AG09309 (cell line): ENCODE data around the gene TTC16.

ENCODE experiments used
- DNase-seq: peaks from one replicate; pipeline ENCODE4 v3.0.0-alpha.2; 2010; ENCODE audit warnings: low read depth
- H3K4me3 ChIP-seq: 2 replicates; pipeline ENCODE4 v1.5.1; 2011; ENCODE audit warnings: mild to moderate bottlenecking, low read depth, low read length, moderate library complexity; ENCODE audit not compliant: control insufficient read depth
- TF ChIP-seq, protein P1 (sequence below): IDR thresholded peaks from 2 replicates; pipeline ENCODE4 v1.5.1; 2011; ENCODE audit warnings: mild to moderate bottlenecking, low read depth, low read length, inconsistent platforms; ENCODE audit not compliant: insufficient read depth, control insufficient read depth; ENCODE audit errors: missing control alignments

TTC16 gene

DNA sequence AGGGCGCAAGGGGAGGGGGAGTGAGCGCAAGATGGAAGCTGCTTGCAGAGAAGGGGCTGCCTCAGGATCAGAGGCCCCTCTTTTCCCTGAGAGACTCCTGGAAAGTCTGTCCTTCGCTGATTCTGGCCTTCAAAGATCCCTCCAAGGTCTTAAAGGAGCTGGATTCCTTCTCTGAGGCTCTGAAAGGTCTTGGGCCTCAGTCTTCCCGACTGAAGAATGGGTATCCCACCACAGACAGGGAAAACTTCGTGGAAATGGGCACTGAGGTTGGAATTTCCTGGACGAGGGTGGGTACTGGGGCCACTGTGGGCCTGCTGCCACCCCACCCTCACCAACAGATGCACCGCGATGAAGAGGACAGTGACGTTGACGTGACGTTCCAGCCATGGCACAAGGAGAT is 3.5 kb upstream of the TTC16 start:
- DNase-seq: no peak
- H3K4me3 ChIP-seq: no peak overlapping the region
- TF ChIP-seq, protein P1, sequence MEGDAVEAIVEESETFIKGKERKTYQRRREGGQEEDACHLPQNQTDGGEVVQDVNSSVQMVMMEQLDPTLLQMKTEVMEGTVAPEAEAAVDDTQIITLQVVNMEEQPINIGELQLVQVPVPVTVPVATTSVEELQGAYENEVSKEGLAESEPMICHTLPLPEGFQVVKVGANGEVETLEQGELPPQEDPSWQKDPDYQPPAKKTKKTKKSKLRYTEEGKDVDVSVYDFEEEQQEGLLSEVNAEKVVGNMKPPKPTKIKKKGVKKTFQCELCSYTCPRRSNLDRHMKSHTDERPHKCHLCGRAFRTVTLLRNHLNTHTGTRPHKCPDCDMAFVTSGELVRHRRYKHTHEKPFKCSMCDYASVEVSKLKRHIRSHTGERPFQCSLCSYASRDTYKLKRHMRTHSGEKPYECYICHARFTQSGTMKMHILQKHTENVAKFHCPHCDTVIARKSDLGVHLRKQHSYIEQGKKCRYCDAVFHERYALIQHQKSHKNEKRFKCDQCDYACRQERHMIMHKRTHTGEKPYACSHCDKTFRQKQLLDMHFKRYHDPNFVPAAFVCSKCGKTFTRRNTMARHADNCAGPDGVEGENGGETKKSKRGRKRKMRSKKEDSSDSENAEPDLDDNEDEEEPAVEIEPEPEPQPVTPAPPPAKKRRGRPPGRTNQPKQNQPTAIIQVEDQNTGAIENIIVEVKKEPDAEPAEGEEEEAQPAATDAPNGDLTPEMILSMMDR: no peak

DNA sequence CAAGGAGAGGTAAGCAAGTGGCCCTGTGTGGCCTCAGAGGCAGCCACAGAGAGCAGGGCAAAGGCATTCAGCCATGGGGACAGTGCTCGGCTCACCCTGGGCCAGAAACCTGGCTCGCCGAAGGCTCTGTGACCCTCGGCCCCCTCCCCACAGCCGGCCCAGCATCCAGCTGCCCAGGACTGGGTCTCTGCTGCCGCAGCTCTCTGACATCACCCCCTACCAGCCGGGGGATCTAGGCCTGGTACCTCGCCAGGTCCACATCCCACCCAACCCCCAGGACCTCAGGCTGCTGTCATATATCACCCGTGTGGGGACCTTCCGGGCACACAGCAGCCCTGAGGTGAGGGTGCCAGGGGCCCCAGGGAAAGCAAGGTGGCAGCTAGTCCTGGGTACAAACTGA is 3.0 kb upstream of the TTC16 start:
- TF ChIP-seq, protein P1: no peak

DNA sequence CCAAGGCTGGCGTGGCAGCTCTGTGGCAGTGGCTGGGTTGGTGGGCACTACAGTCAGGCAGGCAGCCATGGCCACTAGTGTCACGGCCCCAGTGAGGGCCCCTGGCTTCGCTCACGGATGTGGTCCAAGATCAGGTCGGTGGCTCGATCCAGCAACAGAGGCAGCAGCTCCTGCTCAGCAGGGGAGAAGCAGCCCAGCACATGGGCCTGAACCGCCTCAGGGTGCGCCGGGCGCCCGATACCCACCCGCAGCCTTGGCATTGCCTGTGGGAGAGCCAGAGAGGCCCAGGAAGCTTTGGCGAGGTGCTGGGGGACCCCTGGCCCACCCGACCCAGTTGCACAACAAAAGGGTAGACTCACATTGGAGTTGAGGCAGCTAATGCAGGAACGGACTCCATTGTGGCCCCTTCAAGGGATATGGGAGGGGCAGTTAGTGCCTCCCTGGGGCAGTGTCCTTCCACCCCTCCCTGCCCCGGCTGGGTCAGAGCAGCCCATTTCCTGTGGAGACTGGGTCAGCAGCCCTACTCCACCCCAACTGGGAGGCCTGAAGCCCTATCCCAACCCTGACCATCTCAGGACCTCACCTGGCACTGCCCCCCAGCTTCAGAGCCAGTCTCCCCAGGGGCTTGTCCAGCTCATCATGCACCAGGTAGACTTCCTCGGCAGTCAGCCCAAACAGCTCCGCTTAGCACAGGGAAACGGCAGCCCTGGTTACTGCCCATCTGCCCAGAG is 1.7 kb upstream of the TTC16 start:
- TF ChIP-seq, protein P1: no peak
- no peak for DNase-seq
- H3K4me3 ChIP-seq: peak overlapping the region; percentile 82

More for the DNA sequence above, 3.0 kb upstream of the TTC16 start:
- H3K4me3 ChIP-seq: no peak overlapping the region
- DNase-seq: no peak

DNA sequence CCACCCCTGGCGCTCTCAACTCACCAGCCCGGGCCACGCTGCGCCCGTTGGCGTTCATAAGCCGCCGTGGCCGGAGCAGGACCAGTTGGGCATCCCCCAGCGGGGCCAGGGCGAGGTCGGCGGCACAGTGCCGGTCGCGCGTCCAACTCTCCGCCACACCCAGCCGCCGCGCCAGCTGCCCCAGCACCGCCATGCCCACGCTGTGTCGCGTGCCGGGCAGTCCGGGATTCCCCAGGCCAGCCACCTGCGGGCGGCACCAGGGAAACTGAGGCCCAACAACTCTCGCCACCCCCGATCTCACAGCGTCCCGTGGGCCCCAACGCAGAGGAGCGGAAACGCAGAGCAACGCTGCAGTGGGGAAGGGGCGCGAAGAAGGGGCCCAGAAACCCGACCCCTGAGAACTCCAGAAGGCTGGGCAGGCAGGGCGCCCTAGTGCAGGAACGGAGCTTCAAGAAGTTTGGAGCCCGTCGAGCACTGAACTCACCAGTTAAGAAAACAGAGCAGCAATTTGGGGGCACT is 869 bp upstream of the TTC16 start:
- TF ChIP-seq, protein P1: no peak
- no peak for DNase-seq
- peak overlapping the region; percentile 82 for H3K4me3 ChIP-seq

DNA sequence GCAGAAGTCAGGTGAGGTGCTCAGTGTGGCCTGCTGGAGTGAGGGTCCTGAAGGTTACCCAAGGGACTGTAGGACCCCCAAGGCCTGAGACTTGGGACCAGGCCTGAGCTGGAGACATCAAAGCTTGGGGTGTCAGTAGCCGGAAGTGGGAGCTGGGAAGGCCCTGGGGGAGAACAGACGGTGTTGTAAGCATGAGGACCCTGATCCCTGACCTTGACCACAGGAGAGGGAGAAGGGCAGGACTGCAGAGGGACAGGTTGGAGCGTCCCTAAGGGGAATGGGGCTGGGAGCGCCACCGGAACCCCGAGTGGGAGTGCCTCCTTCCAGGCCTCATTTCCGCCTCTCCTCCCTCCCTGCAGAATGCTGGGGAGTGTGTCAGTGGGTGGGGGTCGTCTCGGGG is 533 bp downstream of the TTC16 start:
- TF ChIP-seq, protein P1: no peak
- peak overlapping the region; percentile 82; the same call in 1 of the 2 replicates for H3K4me3 ChIP-seq
- DNase-seq: no peak

DNA sequence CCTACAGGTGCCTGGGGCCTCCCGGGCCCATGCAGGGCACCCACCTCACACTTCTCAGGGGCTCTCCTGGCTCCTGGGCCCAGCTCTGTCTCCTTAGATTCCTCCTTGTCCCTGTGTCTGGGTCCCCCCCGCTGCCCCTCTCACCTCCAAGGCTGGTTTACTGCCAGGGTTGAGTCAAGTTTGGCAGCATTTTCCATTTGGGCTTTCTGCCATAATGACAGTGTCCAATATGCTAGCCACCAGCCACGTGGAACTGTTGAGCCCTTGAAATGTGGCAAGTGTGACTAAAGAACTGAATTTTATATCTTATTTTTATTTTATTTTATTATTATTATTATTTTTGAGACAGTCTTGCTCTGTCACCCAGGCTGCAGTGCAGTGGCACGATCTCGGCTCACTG is 1.9 kb downstream of the TTC16 start:
- no peak overlapping the region for H3K4me3 ChIP-seq
- TF ChIP-seq, protein P1: no peak
- no peak for DNase-seq
